NK-92 (cell line): ENCODE measurements around the gene APLN.

Experiments used
- DNase-seq: peaks from one replicate; lab custom pipeline; 2025; ENCODE audit not compliant: unreplicated experiment; lab: John Stamatoyannopoulos, UW

Gene APLN

GRCh38 chrX:129663171-129663570 is 8.4 kb upstream of the APLN start:
- DNase-seq = no peak

- DNase-seq = no peak
Measured at GRCh38 chrX:129661369-129661768, 6.6 kb upstream of the APLN start.

DNA sequence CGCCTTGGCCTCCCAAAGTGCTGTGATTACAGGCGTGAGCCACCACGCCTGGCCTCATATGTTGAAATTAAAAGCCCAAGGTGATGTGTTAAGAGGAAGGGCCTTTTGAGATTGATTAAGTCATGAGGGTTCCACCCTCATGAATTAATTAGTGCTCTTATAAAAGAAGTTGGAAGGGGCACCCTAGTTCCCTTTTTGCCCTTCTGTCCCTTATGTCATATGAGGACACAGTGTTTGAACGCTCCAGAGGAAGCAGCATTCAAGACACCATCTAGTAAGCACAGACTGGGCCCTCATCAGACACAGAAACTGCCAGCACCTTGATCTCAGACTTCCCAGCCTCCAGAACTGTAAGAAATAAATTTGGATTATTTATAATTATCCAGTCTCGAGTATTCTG is 5.1 kb upstream of the APLN start:
- DNase-seq = no peak

GRCh38 chrX:129659141-129659540 is 4.4 kb upstream of the APLN start:
- DNase-seq = no peak

- DNase-seq = no peak
Measured at GRCh38 chrX:129658429-129658828, 3.7 kb upstream of the APLN start.

DNA sequence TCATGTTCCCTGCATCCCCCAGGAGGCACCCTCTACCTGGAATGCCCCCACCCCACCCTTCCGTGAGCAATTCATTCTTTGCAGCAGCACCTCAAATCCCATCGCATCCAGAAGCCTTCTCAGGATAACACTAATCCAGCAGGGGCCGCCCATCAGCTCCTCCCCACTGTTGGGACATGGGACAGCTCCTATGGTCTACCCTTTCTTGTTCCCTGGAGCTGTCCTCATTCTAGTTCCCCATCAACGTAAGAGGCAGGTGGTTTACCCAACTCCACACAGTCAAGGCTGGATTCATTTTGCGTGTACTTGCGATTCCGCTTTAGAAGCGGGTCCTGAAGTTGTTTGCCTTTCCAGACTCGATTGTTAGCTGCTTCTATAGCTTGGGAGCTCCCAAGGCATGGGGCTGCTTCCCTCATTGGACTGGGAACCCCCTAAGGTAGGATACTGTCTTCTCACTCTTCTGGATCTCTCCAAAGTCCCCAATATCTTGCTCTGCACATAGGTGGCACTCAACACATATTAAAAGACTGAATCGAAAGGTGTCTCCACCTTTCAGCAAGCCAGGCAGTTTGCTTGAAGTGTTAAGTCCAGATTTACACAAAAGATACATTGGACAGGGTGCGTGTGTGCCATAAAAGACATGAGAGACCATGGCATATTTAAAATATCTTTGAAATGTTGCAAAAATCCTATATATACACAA is 942 bp upstream of the APLN start:
- no peak for DNase-seq

DNA sequence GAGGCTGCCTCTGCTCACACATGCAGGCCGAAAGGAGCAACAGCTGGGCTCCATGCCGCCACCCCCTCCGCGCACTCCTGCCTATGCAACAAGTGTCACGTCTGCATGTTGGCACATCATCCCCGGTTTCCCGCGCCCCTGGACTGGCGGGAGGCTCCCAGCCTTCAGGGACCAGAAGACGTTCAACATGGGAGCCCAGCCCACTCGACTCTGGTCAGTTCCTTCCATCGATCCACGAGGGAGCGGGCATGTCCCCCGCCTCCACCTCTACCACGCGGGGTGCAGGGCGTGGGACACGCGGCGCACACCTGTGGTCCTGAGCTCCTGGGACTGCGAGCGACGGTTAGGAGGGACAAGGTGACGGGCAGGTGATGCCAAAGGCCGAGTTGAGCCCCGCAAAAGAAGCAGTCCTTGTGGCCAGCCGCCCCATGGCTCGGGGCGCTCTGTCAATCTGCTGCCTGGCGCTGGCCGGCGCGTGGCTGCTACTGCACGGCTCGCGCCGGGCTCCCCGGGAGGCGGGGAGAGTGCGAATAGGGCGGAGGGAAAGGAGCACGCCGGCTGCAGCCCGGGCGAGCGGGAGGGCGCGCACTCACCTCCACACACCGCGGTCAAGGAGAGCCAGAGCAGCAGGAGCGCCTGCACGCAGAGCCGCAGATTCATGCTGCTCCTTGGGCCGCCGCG is 645 bp downstream of the APLN start:
- DNase-seq = no peak

DNA sequence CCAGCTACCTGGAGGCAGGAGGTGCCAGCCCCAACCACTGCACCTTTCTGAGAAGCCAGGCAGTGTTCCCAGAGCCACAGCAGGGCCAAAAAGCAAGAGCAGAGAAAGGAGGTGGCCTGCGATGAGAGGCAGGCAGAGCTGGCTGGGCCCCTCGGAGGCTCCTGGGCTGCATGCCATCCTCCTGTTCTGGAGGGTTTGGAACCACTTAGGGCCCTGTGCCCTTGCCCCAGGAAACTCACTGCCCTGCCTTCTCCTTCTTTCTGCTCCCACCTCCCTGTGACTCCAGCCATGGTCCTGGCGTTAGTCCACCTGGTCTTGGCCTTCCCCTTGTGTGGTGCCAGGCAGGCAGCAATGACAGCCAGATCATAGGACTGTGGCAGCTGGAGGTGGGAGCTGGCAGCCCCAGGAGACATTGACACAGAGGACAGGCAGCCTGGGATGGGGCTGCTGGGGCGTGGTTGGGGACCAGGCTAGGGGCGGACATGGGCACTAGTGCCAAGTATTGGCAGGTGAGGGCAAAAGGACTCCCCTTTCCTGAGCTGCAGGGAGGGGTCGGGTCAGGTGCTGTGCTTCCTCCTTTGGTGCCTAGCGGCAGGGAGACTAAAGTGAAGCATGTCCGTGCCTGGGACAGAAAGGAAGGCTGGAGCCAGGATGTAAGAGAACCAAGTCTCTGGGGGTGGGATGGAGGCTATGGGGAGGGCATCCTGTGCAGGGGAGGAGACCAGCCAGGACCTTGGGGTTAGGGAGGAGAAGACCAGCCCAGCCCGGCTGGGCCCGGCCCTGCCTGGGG is 1.4 kb downstream of the APLN start:
- DNase-seq = no peak

DNA sequence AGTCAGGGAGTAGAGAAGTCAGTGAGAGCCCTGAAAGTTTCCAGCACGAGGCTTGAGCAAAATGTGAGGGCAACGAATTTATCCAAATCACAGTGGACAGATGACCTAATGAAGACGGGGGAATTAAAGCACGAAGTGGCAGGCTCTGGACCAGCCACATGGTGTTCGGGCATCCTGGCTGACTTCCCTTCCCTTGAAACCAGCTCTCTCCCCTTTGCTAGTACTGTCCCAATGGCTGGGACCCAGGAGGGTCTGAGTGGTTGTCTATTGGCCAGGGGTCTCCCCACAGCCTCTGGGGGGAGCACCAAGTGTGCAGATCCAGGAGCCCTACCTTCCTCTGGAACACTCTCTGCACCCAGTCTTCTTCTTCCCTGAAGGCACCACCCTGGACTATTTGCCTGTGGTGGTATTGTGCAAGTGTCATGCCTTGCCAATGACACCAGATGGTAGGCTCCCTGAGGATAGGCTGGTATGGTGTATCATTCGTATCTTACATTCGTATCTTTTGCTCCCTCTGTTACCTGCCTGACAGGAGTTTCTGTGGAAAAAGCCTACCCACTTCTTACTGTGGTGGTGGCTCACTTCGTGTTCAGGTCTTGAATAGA is 2.1 kb downstream of the APLN start:
- no peak for DNase-seq

DNA sequence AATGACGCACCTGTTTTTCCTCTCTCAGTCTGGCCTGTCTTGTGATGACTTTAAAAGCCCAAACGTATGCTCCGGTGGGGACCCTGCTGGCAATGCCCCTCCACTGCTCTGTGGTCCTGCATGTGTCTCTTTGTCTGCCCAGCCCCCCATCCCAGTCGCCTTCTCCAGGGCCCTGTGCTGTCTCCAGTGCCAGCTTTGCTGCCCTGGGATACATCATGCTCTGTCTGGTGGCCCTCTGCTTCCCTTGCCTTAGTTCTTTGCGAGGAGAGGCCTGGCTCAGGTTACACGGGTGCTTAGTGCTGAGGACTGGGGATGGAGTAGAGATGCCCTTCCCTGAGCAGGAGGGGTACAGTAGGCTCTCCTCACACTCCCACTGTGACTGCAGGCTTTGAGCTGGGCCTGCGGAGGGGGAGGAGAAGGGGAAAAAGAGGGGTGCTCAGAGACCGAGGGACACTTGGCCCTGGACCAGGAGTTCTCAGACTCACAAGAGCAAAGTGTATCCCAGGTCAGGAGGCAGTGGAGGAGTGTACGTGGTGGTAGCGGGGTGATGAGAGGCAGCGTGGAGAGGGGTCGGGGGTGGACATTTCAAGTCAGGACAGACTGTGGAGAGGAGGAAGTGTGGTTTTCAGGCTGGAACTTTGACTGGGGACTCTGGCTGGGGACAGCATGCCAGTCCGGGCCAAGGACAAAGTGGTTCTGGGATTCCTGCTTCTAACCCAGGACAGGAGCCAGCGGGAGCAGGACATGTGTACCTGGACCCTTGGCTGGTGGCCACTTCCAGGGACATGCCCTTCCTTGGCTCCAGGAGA is 2.8 kb downstream of the APLN start:
- DNase-seq = no peak

DNA sequence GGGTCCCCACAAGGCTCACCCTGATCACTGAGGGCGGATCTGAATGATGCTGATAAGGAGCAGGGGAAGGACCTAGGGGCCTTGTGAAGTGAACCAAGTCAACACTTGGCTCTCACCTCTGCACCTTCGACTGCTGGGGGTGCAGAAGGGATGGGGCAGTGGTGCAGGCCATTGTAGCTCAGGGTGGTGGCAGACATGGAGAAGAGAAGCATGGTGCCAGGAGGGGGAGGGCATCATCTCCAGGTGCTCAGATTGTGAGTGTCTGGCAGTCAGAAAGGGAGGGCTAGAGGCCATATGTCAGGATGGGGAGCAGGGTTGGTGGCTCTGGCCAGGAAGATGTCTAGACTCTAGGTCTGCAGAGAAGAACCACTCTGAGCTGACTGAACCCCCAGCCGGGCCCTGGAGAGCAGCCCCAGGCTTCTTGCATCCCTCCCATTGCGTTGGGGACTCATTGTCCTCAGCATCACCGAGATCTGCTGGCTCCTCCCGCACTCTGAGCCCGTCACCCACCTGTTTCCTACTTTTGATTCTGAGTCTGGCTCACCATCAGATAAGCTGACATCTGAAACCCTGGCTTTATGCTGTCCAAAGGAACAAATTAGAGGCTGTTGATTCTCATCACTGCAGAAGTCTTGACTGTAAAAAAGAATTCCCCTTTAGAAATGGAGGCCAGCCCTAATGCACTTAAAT is 3.8 kb downstream of the APLN start:
- DNase-seq = no peak

GRCh38 chrX:129650183-129650689 is 4.5 kb downstream of the APLN start:
- DNase-seq = no peak

DNA sequence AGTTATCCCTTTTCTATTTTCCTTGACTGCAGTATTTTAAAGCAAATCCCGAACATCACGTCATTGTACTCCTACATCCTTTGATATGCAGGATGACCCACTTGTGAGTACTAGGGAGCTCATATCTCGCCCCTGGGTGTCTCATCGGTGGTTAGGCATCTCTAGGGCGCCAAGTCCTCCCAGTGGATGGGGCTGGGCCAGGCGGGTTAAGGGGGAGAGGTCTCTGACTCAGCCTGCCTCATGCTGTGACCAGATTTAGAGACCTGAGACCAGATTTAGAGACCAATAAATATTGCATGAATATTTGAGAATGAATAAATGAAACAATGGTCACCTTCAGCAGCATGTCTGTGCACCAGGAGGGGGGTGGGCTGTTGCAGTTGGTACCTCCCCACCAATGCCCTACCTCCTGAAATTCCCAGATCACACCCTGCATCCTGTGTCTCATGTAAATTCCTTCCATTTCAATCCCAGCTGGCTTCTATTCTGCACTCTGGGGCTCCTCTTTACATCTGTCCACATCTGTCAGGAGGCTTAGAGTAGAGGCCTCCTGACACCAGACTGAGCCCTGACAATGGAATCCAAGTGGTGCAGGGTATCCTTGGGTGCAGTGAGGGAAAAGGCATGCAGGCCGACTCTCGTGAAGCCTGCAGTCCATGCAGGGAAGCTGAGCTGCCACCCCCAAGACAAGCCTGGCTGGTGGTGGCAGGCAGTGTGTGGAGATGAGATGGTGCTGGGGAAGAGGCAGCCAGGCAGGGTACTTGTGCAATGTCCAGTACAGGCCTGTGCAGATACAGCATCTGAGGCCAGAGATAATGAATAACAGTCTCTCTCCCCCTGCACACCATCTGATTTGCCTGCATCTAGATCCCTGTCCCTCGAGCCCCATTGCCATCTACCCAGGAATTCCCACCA is 5.2 kb downstream of the APLN start:
- no peak for DNase-seq

GRCh38 chrX:129648514-129649267 is 6.1 kb downstream of the APLN start:
- no peak for DNase-seq

GRCh38 chrX:129647418-129648410 is 7.0 kb downstream of the APLN start:
- DNase-seq = no peak

DNA sequence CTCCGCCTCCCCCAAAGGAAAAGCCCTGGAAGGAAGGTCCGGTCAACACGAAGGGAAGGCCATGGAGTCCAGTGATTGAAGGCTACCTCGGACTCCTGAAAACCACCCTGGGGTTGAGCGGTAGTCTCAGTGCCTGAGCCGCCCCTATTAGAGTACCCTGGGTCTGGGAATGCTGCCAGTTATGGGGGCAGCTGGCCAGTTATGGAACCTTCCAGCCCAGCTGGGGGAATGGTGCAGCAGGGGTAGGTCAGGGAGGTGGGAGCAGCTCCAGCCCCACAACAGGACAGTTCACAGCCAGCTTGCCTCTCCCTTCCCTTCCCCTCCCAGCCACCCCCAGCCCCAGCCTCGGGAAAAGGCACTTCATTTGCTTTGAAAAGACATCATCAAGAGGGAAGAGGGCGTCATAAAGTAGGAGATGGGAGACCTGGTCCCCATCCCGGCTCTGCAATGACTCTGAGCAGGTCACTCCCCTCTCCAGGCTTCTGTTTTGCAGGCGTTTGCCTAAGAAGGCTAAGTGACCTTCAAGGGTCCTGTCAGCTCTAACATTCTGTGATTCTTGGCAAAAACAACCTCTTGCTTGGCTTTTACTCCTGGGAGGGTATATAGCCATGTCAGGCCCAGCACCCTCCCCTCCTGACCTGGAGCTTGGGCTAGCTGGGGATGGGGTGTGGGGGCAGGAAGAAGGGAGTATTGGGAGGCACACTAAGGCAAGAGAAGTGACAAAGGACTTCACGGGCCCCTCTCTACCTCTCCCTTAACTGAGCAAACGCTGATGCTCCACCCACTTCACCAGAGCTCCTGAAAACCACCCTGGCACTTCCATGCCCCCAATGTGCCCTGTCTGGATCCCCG is 8.0 kb downstream of the APLN start:
- DNase-seq = no peak
